WTC11 (cell line): ENCODE measurements around the gene SNRPA1. TPM values are rescaled to one million over a fixed set of nuclear protein-coding genes. Genes with fewer than 3 reads are reported as not detected.

Experiments
- ATAC-seq: fragments of 200-7000 bp; cut with Tn5 transposase; 2 replicates; pipeline ENCODE4 v1.10.0; 2021; ENCODE audit warnings: mild to moderate bottlenecking, moderate library complexity
- CTCF ChIA-PET: fragments of 300-600 bp; sonication (Branson Sonifier 250); formaldehyde crosslinking; loops from one replicate; lab custom pipeline; 2021; ENCODE audit warnings: antibody characterized with exemption; lab: Charles Lee
- POLR2A ChIA-PET: fragments of 350-600 bp; sonication (Branson Sonifier 250); formaldehyde crosslinking; loops from one replicate; lab custom pipeline; 2021; ENCODE audit warnings: antibody characterized with exemption; lab: Charles Lee
- DNase-seq: peaks from one replicate; pipeline ENCODE4 v3.0.0; 2021; ENCODE audit warnings: low spot score
- H3K27ac Mint-ChIP-seq: 2 replicates; pipeline ENCODE4 v1.8.0; 2021; ENCODE audit warnings: mixed read lengths
- H3K27me3 Mint-ChIP-seq: 2 replicates; pipeline ENCODE4 v1.8.0; 2021; ENCODE audit warnings: low read depth, mild to moderate bottlenecking, moderate library complexity, mixed read lengths
- H3K36me3 Mint-ChIP-seq: 2 replicates; pipeline ENCODE4 v1.8.0; 2021; ENCODE audit warnings: mixed read lengths
- H3K4me1 Mint-ChIP-seq: 2 replicates; pipeline ENCODE4 v1.8.0; 2022; ENCODE audit warnings: mixed read lengths
- H3K4me3 Mint-ChIP-seq: 2 replicates; pipeline ENCODE4 v1.8.0; 2021; ENCODE audit warnings: mild to moderate bottlenecking, moderate library complexity, mixed read lengths
- H3K9me3 Mint-ChIP-seq: 2 replicates; pipeline ENCODE4 v1.8.0; 2021; ENCODE audit warnings: mixed read lengths
- AR ChIP-seq: fragments of 250-450 bp; sonication (Bioruptor Pico); IDR thresholded peaks from 2 replicates; pipeline ENCODE4 v1.9.0; 2021; ENCODE audit warnings: mild to moderate bottlenecking
- CBFB ChIP-seq: sonication (generic); formaldehyde crosslinking; IDR thresholded peaks from 2 replicates; pipeline ENCODE4 v1.8.1; 2022; ENCODE audit warnings: mild to moderate bottlenecking, low read depth, missing genetic modification reagents
- CREM ChIP-seq: sonication (generic); formaldehyde crosslinking; IDR thresholded peaks from 2 replicates; pipeline ENCODE4 v1.8.1; 2022; ENCODE audit warnings: mild to moderate bottlenecking, missing genetic modification reagents, moderate library complexity
- EMX1 ChIP-seq: fragments of 250-450 bp; sonication (Bioruptor Pico); IDR thresholded peaks from 2 replicates; pipeline ENCODE4 v1.8.0; 2021; ENCODE audit warnings: mild to moderate bottlenecking
- FOXJ3 ChIP-seq: sonication (generic); formaldehyde crosslinking; IDR thresholded peaks from 2 replicates; pipeline ENCODE4 v1.9.0; 2021; ENCODE audit warnings: missing genetic modification reagents, mild to moderate bottlenecking, borderline replicate concordance
- GRHL2 ChIP-seq: fragments of 250-450 bp; sonication (Bioruptor Pico); IDR thresholded peaks from 2 replicates; pipeline ENCODE4 v1.8.0; 2022; ENCODE audit warnings: mild to moderate bottlenecking, moderate library complexity; ENCODE audit not compliant: insufficient replicate concordance, severe bottlenecking
- GTF2I ChIP-seq: fragments of 250-450 bp; sonication (Bioruptor Pico); conservative IDR thresholded peaks from 2 replicates; pipeline ENCODE4 v1.4.0; 2021; ENCODE audit warnings: mild to moderate bottlenecking
- JAZF1 ChIP-seq: fragments of 250-450 bp; sonication (Bioruptor Pico); IDR thresholded peaks from 2 replicates; pipeline ENCODE4 v1.9.0; 2021; ENCODE audit warnings: moderate library complexity, mild to moderate bottlenecking, inconsistent platforms
- JUN ChIP-seq: sonication (generic); formaldehyde crosslinking; IDR thresholded peaks from 2 replicates; pipeline ENCODE4 v1.8.0; 2023; ENCODE audit warnings: mild to moderate bottlenecking, missing genetic modification reagents
- MLX ChIP-seq: sonication (generic); formaldehyde crosslinking; IDR thresholded peaks from 2 replicates; pipeline ENCODE4 v1.8.1; 2023; ENCODE audit warnings: mild to moderate bottlenecking, missing genetic modification reagents, moderate library complexity
- MYBL2 ChIP-seq: sonication (generic); formaldehyde crosslinking; IDR thresholded peaks from 2 replicates; pipeline ENCODE4 v1.8.1; 2023; ENCODE audit warnings: mild to moderate bottlenecking, moderate library complexity, missing genetic modification reagents
- NR3C1 ChIP-seq: sonication (generic); formaldehyde crosslinking; conservative IDR thresholded peaks from 2 replicates; pipeline ENCODE4 v1.8.1; 2023; ENCODE audit warnings: low read depth, mild to moderate bottlenecking, missing genetic modification reagents
- SOX15 ChIP-seq: fragments of 250-450 bp; sonication (Bioruptor Pico); IDR thresholded peaks from 2 replicates; pipeline ENCODE4 v1.9.0; 2021; ENCODE audit warnings: mild to moderate bottlenecking
- TEAD1 ChIP-seq: sonication (generic); formaldehyde crosslinking; IDR thresholded peaks from 2 replicates; pipeline ENCODE4 v1.8.0; 2022; ENCODE audit warnings: mild to moderate bottlenecking, missing genetic modification reagents
- ZBTB21 ChIP-seq: sonication (generic); formaldehyde crosslinking; IDR thresholded peaks from 2 replicates; pipeline ENCODE4 v1.8.1; 2023; ENCODE audit warnings: mild to moderate bottlenecking, missing genetic modification reagents, borderline replicate concordance
- ZNF232 ChIP-seq: sonication (generic); formaldehyde crosslinking; IDR thresholded peaks from 2 replicates; pipeline ENCODE4 v1.8.0; 2022; ENCODE audit warnings: mild to moderate bottlenecking, missing genetic modification reagents
- ZNF263 ChIP-seq: sonication (generic); formaldehyde crosslinking; IDR thresholded peaks from 2 replicates; pipeline ENCODE4 v1.8.1; 2022; ENCODE audit warnings: low read depth, mild to moderate bottlenecking, moderate library complexity, missing genetic modification reagents
- total RNA-seq: library from RNA; stranded (reverse); gene quantifications from 3 replicates; pipeline ENCODE4 v1.2.3, GENCODE V29; 2021
- TF ChIP-seq, protein P1 (sequence below): sonication (generic); formaldehyde crosslinking; IDR thresholded peaks from 2 replicates; pipeline ENCODE4 v1.8.0; 2022; ENCODE audit warnings: mild to moderate bottlenecking, missing genetic modification reagents
- TF ChIP-seq, protein P2 (sequence below): sonication (generic); formaldehyde crosslinking; conservative IDR thresholded peaks from 2 replicates; pipeline ENCODE4 v1.8.1; 2023; ENCODE audit warnings: mild to moderate bottlenecking, low read depth, missing genetic modification reagents, moderate library complexity
- TF ChIP-seq, protein P3 (sequence below): sonication (generic); formaldehyde crosslinking; IDR thresholded peaks from 2 replicates; pipeline ENCODE4 v1.8.1; 2023; ENCODE audit warnings: mild to moderate bottlenecking, moderate library complexity, missing genetic modification reagents

The SNRPA1 gene
- total RNA-seq, 1 experiment from 2014 or later: 170 TPM

DNA sequence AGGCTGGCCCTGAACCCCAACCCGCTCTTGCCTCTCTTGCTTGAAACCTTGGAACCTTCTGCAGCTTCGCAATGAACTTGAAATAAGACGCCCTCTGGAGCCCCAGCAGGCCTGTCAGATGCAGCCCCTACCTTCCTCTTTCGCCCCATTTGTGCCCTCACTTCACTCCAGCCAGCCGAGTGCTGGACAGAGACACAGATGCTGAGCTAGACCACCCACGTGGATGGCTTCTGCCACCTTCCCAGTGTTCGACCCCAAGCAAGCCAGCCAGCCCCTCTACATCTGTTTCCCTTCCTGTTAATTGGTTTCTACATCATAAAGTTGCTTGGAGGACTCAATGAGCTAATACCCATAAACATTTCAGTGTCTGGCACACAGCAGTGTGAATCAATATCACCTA, 23.8 kb upstream of the SNRPA1 start:
- Mint-ChIP-seq H3K36me3 (no peaks in the 10 kb centered on the region), H3K27ac (no peak overlapping the region), H3K27me3 (0 out of 2 replicates have a peak, but pooled peaks cover 2% of the 10 kb centered on the region), H3K4me1 (peaks cover 6% of the 10 kb centered on the region), H3K4me3 (no peak overlapping the region), H3K9me3 (no peaks in the 10 kb centered on the region)
- ATAC-seq (no peak), DNase-seq (peak; percentile 4)
- ChIA-PET POLR2A (no interaction called here), CTCF (interaction anchor here (1.3 to 3.2 kb wide), 3 partner anchors 19 to 183 kb away, joined by 3 to 19 read pairs (median 4); no protein-coding TSS in a partner anchor)
- TF ChIP-seq ZNF232 (CRISPR knock-in tag) (no peak), ZBTB21 (no peak), MLX (no peak), EMX1 (CRISPR knock-in tag) (no peak), CREM (CRISPR knock-in tag) (no peak), JAZF1 (CRISPR knock-in tag) (no peak), SOX15 (CRISPR knock-in tag) (no peak)
- TF ChIP-seq, protein P1, sequence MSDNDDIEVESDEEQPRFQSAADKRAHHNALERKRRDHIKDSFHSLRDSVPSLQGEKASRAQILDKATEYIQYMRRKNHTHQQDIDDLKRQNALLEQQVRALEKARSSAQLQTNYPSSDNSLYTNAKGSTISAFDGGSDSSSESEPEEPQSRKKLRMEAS: no peak

- H3K9me3 Mint-ChIP-seq: no peaks in the 10 kb centered on the region
- CTCF ChIA-PET: interaction anchor here (1.3 kb wide), 1 partner anchor 18 kb away, joined by 3 read pairs; no protein-coding TSS in a partner anchor
- TF ChIP-seq, protein P2, sequence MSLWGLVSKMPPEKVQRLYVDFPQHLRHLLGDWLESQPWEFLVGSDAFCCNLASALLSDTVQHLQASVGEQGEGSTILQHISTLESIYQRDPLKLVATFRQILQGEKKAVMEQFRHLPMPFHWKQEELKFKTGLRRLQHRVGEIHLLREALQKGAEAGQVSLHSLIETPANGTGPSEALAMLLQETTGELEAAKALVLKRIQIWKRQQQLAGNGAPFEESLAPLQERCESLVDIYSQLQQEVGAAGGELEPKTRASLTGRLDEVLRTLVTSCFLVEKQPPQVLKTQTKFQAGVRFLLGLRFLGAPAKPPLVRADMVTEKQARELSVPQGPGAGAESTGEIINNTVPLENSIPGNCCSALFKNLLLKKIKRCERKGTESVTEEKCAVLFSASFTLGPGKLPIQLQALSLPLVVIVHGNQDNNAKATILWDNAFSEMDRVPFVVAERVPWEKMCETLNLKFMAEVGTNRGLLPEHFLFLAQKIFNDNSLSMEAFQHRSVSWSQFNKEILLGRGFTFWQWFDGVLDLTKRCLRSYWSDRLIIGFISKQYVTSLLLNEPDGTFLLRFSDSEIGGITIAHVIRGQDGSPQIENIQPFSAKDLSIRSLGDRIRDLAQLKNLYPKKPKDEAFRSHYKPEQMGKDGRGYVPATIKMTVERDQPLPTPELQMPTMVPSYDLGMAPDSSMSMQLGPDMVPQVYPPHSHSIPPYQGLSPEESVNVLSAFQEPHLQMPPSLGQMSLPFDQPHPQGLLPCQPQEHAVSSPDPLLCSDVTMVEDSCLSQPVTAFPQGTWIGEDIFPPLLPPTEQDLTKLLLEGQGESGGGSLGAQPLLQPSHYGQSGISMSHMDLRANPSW (CRISPR knock-in tag): no peak
- TF ChIP-seq, protein P3, sequence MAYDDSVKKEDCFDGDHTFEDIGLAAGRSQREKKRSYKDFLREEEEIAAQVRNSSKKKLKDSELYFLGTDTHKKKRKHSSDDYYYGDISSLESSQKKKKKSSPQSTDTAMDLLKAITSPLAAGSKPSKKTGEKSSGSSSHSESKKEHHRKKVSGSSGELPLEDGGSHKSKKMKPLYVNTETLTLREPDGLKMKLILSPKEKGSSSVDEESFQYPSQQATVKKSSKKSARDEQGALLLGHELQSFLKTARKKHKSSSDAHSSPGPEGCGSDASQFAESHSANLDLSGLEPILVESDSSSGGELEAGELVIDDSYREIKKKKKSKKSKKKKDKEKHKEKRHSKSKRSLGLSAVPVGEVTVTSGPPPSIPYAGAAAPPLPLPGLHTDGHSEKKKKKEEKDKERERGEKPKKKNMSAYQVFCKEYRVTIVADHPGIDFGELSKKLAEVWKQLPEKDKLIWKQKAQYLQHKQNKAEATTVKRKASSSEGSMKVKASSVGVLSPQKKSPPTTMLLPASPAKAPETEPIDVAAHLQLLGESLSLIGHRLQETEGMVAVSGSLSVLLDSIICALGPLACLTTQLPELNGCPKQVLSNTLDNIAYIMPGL (CRISPR knock-in tag): no peak
- POLR2A ChIA-PET: no interaction called here
- ATAC-seq (no peak), DNase-seq (no peak)
- H3K27me3 Mint-ChIP-seq: 0 out of 2 replicates have a peak, but pooled peaks cover 2% of the 10 kb centered on the region
- H3K27ac Mint-ChIP-seq: no peak overlapping the region
- peaks cover 6% of the 10 kb centered on the region for H3K4me1 Mint-ChIP-seq
- H3K4me3 Mint-ChIP-seq: no peak overlapping the region
- H3K36me3 Mint-ChIP-seq: no peaks in the 10 kb centered on the region
Observed at GRCh38 chr15:101318147-101318819, 23.2 kb upstream of the SNRPA1 start.

DNA sequence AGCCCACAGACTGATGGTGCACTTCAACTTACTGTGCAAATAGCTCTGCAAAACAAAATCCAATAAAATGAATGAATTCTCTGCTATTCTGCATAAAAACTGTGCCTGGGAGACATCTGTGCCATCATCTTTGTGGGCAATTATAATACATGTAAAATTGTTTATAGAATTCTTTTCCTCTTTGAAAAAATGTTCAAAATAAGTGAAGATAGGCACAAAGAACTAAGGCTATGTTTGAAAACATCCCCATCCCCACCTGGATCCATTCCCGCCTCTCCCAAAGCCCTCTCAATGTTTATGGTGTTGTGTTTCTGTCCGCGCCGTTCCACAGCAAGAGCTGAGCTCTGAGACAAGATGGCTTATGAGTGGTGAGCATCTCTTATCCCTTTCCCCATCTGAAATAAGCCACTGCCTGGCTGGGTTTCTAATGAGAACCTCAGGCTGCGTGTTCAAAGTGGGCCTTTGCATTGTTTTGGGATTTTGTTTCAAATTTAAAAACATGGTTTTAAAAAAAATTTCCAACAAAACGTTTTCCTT, 22.4 kb upstream of the SNRPA1 start:
- CTCF ChIA-PET: interaction anchor here (0.6 to 1.0 kb wide), 2 partner anchors 18 to 185 kb away, joined by 3 read pairs; no protein-coding TSS in a partner anchor
- Mint-ChIP-seq H3K9me3 (no peaks in the 10 kb centered on the region), H3K4me1 (peaks cover 6% of the 10 kb centered on the region), H3K27ac (no peak overlapping the region), H3K4me3 (no peak overlapping the region), H3K27me3 (0 out of 2 replicates have a peak, but pooled peaks cover 2% of the 10 kb centered on the region), H3K36me3 (no peaks in the 10 kb centered on the region)
- no peak for DNase-seq
- no peak for TF ChIP-seq GRHL2
- TF ChIP-seq AR (CRISPR knock-in tag): no peak
- TF ChIP-seq GTF2I (CRISPR knock-in tag): no peak
- no peak for TF ChIP-seq ZNF263 (CRISPR knock-in tag)
- no peak for TF ChIP-seq JUN (CRISPR knock-in tag)
- no peak for TF ChIP-seq SOX15 (CRISPR knock-in tag)
- TF ChIP-seq CBFB (CRISPR knock-in tag): no peak
- TF ChIP-seq TEAD1 (CRISPR knock-in tag): no peak
- no peak for TF ChIP-seq NR3C1 (CRISPR knock-in tag)
- TF ChIP-seq JAZF1 (CRISPR knock-in tag): no peak
- no peak for TF ChIP-seq MYBL2
- no peak for TF ChIP-seq FOXJ3 (CRISPR knock-in tag)
- TF ChIP-seq, protein P2 (CRISPR knock-in tag): no peak
- POLR2A ChIA-PET: no interaction called here
- no peak for ATAC-seq
